CD4-positive, alpha-beta T cell treated with Interleukin-12 subunit alpha and Interleukin-12 subunit beta, for 1 hour (primary cell): ENCODE data around the gene WDR18.

ENCODE experiments used
- DNase-seq: peaks from one replicate; pipeline ENCODE4 v3.0.0-alpha.2; 2020

WDR18 gene

DNA sequence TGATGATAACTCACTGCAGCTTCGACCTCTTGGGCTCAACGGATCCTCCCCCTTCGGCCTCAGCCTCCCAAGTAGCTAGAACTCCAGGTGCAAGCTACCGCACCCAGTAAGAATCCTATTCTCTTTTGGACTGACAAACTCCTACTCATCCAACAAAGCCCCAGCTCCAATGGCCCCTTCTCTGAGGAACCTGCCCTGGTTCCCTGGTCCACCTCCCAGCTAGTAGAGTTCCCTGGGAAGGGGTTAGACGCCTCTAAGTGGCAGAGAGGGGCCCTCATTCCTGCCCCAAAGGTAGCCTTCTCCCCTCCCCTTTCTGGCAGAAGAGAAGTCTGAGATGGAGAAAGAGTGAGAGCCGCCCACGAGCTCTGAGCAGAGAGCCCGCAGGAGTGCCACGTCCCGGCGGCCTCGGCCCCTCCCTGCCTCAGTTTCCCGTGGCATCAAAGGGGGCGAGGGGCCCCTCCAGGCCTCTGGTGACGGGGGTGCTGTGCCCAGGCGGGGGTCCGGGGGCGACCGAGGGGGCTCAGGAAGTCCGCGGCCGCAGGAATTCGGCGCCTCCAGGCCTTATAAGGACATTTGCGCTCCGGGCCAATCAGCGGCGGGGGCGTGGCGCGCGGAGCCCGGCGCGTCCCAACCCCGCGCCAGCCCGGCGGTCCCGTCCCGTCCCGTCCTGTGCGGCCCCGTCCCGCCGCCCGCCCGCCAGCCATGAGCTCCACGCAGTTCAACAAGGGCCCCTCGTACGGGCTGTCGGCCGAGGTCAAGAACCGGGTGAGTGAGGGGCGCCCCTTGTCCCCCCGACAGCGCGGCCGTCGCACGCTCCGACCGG lies 42.0 kb downstream of the WDR18 start, which contains the start of gene CNN2:
Gene CNN2 (plus strand): TSS at position 649 of the 823 bp plus-strand sequence. CDS start 54 bp downstream, at position 703.
- peak; percentile 66 for DNase-seq

DNA sequence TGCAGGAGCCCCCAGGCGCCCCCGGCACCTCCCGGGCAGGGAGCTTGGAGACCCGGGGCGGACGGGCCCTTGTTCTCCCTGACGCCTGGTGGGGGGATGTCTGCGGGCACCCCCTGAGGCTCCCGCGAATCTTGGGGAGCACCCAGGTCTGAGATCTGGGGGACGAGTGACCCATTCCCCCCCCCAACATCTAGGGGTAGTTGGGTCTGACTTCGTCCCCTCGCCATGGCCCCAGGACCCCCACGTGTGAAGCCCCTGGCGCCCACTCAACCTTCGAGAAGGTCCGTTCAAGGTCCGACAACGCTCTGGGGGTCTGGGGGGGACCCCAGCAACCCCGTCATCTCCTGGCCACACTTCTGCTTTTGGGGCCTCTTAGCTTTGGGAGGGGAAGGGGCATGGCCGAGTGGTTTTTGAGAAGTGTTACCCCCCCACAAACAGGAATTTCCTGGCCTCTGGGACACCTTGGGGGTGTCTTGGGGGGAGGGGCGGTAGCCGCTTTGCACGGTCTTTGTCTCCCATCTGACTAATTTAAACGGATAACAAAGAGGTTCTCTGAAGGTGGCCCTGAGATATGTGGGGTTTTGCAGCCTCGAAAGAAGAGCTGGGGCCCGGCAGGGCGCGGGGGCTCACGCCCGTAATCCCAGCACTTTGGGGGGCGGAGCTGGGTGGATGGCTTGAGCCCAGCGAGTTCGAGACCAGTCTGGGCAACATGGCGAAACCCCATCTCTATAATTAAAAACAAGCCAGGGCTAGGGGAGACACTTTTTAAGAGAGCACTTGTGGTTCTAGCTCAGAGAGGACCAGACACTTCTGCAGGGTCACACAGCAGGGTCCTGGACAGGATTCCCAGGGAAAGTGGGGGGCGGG lies 42.9 kb downstream of the WDR18 start:
- peak; percentile 37 for DNase-seq

GRCh38 chr19:1027650-1028061 lies 43.5 kb downstream of the WDR18 start:
- DNase-seq, result no peak

- DNase-seq, result peak; percentile 75
Observed at GRCh38 chr19:1028062-1028926, 44.1 kb downstream of the WDR18 start.

GRCh38 chr19:1032264-1032867 lies 48.2 kb downstream of the WDR18 start:
- no peak for DNase-seq

DNA sequence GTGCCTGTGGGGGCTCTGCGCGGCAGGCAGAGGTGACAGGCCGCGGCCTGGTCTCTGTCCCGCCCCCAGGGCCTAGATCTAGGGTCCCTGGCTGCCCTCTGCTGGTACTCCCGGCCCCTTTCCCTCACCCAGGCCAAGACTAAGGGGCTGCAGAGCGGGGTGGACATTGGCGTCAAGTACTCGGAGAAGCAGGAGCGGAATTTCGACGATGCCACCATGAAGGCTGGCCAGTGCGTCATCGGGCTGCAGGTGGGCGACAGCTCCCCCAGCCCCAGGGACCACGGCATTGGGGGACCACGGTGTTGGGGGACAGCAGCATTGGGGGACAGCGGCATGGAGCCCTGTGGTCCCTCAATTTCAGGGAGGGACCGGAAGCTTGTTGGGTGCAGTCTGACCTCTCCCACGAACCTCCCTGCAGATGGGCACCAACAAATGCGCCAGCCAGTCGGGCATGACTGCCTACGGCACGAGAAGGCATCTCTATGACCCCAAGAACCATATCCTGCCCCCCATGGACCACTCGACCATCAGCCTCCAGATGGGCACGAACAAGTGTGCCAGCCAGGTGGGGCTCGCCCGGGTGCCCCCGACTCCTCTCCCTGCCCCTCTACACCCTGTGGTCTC lies 52.0 kb downstream of the WDR18 start:
- peak; percentile 33 for DNase-seq

GRCh38 chr19:1037621-1038064 lies 53.5 kb downstream of the WDR18 start:
- DNase-seq, result no peak

DNA sequence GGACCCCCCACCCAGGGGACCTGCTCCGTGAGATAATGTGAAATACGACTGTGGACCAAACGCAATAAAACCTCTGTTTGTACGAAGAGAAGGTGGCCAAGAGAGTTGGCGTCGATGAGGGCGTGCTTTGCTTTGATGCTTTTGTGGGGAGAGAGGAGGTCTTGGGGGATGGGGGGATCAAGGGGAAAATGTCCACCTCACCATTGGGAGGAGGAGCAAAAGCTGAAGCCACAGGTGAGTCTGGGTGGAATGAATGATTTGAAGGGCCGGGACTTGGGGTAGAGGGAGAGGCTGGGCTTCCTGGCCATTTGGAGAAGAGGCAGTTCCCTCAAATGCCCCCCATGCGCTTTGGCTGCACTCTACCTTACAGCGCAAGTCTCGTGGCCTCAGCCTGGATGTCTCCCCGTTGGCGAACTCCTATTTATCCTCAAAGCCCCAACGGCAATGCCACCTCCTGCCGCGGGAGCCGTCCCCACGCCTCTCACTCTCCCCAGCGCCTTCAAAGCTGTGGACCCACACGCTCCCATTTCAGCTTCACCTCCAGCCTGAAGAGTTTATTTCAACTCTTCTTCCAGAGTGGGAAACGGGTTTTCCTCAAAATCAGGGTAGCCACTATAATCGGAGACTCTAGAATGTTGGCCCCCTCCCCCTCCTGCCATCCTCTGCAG lies 55.0 kb downstream of the WDR18 start:
- no peak for DNase-seq

DNA sequence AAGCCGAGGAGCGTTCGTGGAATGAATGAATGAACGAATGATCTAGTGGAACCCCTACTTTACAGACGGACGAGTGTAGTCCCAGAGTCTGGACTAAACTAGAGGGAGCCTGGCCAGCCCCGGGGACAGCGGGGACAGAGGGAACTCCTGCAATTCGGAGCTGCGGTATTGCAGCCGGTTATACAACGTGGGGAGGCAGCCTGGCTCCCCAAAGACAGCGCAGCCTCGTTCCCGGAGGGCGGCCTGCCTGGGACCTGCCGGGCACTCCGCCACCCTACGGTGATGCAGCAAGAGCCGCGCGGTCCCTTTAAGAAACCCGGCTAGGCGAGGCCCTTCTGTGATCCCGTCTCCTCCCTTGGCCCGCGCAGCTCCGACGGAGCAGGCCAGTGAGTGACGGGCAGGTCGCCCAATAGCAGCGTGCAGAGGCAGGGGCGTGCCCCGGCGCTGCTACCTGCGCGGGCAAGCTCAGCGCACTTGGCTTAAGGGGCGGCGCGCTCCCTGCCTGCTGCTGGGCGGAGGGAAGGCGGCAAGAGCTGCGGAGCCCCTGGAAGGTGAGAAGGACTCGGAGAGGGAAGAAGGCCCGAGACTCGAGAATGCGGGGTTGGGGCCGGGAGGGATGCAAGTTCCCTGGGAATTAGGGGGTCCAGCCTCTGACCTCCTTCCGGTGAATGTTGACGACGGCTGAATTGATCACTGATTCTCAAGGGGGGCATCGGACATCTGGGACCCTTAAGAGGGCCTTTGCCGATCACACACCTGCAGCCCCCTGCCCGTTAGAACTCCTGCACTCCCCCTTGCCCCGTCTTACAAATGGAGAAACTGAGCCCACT lies 55.7 kb downstream of the WDR18 start, which contains the start of gene ABCA7:
Gene ABCA7 (plus strand): TSS at position 462 of the 830 bp plus-strand sequence. CDS start 1,255 bp downstream, outside the sequence.
- DNase-seq, result peak; percentile 99

- peak; percentile 94 for DNase-seq
Observed at GRCh38 chr19:1040476-1041271, 56.5 kb downstream of the WDR18 start.

DNA sequence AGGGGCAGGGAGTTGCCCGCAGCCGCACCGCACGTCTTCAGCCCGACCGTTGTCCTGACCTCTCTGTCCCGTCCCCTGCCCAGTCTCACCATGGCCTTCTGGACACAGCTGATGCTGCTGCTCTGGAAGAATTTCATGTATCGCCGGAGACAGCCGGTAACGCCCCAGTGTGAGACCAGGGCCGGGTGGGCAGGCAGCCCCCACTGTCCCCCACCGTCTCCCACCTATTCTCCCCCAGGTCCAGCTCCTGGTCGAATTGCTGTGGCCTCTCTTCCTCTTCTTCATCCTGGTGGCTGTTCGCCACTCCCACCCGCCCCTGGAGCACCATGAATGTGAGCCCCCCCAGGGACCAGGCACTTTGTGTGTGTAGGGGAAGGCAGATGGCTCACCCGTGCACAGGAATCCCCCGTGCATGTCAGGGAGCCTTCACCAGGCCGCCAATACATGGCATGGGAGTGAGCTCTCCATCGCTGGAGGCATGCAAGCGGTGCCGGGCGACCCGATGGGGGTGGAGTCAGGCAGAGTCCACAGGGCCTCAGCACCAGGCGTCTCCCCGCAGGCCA lies 57.2 kb downstream of the WDR18 start:
- DNase-seq, result no peak

DNA sequence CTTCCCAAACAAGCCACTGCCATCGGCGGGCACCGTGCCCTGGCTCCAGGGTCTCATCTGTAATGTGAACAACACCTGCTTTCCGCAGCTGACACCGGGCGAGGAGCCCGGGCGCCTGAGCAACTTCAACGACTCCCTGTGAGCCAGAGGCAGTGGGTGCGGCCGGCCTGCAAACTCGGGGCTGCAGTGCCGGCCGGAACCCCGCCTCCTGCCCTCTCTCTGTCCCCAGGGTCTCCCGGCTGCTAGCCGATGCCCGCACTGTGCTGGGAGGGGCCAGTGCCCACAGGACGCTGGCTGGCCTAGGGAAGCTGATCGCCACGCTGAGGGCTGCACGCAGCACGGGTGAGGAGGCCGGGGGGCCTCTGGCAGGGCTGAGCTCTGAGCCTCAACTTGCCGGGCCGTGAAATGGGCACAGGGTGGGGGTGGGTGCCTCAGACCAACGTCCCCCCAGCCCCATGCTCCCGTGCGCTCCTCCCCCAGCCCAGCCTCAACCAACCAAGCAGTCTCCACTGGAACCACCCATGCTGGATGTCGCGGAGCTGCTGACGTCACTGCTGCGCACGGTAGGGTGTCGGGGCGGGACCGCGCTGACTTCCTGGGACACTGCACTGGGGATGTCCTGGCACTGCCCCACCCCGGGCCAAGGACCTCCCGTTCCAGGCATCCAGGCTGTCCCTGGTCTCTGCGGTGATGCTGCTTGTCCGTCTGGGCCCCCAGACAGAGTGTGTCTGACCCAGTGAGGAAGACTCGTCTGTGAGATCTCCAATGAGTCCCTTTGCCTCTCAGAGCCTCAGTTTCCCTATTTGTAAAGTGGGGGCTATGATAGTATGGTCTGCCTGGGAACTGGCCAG lies 57.9 kb downstream of the WDR18 start:
- no peak for DNase-seq

DNA sequence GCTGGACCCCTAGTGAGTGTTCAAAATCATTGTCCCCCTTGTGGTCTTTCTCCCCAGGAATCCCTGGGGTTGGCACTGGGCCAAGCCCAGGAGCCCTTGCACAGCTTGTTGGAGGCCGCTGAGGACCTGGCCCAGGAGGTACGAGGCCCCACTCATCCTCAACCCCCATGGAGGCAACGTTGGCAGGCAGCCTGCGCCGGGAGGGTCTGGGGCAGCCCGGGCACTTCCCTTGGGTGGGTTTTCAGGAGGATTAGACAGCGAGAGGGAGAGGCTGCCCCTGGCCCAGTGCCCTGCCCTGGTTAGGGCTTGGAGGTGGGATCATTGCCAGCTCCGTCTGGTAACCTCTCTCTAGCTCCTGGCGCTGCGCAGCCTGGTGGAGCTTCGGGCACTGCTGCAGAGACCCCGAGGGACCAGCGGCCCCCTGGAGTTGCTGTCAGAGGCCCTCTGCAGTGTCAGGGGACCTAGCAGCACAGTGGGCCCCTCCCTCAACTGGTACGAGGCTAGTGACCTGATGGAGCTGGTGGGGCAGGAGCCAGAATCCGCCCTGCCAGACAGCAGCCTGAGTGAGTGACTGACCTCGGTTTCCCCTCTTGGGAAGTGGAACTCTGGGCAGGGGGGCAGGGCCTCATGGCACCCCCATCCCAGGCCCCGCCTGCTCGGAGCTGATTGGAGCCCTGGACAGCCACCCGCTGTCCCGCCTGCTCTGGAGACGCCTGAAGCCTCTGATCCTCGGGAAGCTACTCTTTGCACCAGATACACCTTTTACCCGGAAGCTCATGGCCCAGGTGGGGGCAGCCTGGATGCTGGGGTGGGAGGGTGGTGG lies 58.8 kb downstream of the WDR18 start:
- DNase-seq, result no peak
